Esophagus muscularis mucosa (tissue), 4 donors: Measurements from ENCODE around the gene PRR5L. TPM values are rescaled to one million over a fixed set of nuclear protein-coding genes. Genes with fewer than 3 reads are reported as not detected.

ENCODE experiments used
- DNase-seq: peaks from one replicate; pipeline ENCODE4 v3.0.0-alpha.2; 2017; ENCODE audit errors: extremely low spot score
- H3K27ac ChIP-seq, 4 donors: fragments of 200-600 bp; sonication (generic); replicated peaks in 1 of 4; 1 replicate in 3 of 4; 2 replicates in 1 of 4; pipeline ENCODE4 v1.5.1; 2016 to 2019; ENCODE audit warnings: mild to moderate bottlenecking in 1 of 4
- H3K27me3 ChIP-seq, 4 donors: fragments of 200-600 bp; sonication (generic); one replicate each; pipeline versions ENCODE4 v1.5.1 to v1.6.0; 2016 to 2019
- H3K36me3 ChIP-seq, 4 donors: fragments of 200-600 bp; sonication (generic); one replicate each; pipeline ENCODE4 v1.5.1; 2016 to 2019
- H3K4me1 ChIP-seq, 4 donors: fragments of 200-600 bp; sonication (generic); one replicate each; pipeline ENCODE4 v1.5.1; 2016 to 2019
- H3K4me3 ChIP-seq, 4 donors: fragments of 200-600 bp; sonication (generic); 1 replicate in 2 of 4; 2 replicates in 2 of 4; pipeline ENCODE4 v1.5.1; 2016 to 2019; ENCODE audit warnings: mild to moderate bottlenecking in 4 of 4, moderate library complexity in 1 of 4
- H3K9me3 ChIP-seq, 4 donors: fragments of 200-600 bp; sonication (generic); 1 replicate in 3 of 4; 2 replicates in 1 of 4; pipeline ENCODE4 v1.5.1; 2016 to 2019
- CTCF ChIP-seq, 3 experiments: fragments of 200-600 bp in 2 of 3; fragments of 450-650 bp in 1 of 3; sonication (generic) in 2 of 3; IDR thresholded peaks; one replicate each; pipeline ENCODE4 v1.5.1; 2017 to 2019; ENCODE audit warnings: antibody characterized with exemption in 3 of 3, mild to moderate bottlenecking in 2 of 3, moderate library complexity in 1 of 3
- EP300 ChIP-seq: sonication (generic); formaldehyde crosslinking; IDR thresholded peaks from one replicate; pipeline ENCODE4 v1.6.1; 2017; ENCODE audit warnings: antibody characterized with exemption
- POLR2A ChIP-seq: fragments of 450-650 bp; IDR thresholded peaks from one replicate; pipeline ENCODE4 v1.6.1; 2017; ENCODE audit warnings: antibody characterized with exemption, moderate library complexity, mild to moderate bottlenecking, low read depth
- POLR2AphosphoS5 ChIP-seq, 2 donors: sonication (generic); formaldehyde crosslinking; IDR thresholded peaks; one replicate each; pipeline ENCODE4 v1.6.1; 2017; ENCODE audit warnings: antibody characterized with exemption in 2 of 2
- WGBS: methylation state at CpG from one replicate; pipeline ENCODE4 v1.1.5; 2018; 5-methylcytosine and 5-hydroxymethylcytosine counted together
- intact Hi-C: fragments of 100-400 bp; cut with DNase I; formaldehyde crosslinking; loops from one replicate; pipeline ENCODE4 v1.15.1; 2023
- total RNA-seq, 4 donors: library from RNA; depleted of rRNA; stranded (reverse); fragments of >200 nt; gene quantifications; one replicate each; pipeline versions ENCODE4 v1.1.0 to v1.2.1, GENCODE V29; 2016

PRR5L gene
- total RNA-seq, 4 donors from 2014 or later = 1.7 to 9.6 (median 3.1) TPM

- Histone ChIP-seq H3K4me1 (no peaks in the 10 kb centered on the region), H3K4me3 (no peak overlapping the region), H3K36me3 (no peaks in the 10 kb centered on the region), H3K9me3 (no peaks in the 10 kb centered on the region), H3K27me3 (peaks cover 0 to 16% (median 0%) of the 10 kb centered on the region in 4 donors), H3K27ac (no peak overlapping the region)
- 92% methylated on average over 5 of the region's 5 CpGs for WGBS
- peak; percentile 10 for DNase-seq
- no peak for TF ChIP-seq CTCF (IDR thresholded peaks at IDR 0.05)
- no peak for TF ChIP-seq EP300
- TF ChIP-seq POLR2A = no peak
- no peak for TF ChIP-seq POLR2AphosphoS5 (IDR thresholded peaks at IDR 0.05)
- intact Hi-C loops = no loop called here
Measured at GRCh38 chr11:36343436-36343835, 47.3 kb downstream of the PRR5L start.

- WGBS = 77% methylated on average over 11 of the region's 11 CpGs
- intact Hi-C loops = no loop called here
- no peaks in the 10 kb centered on the region for H3K9me3 ChIP-seq
- peaks cover 0 to 16% (median 0%) of the 10 kb centered on the region in 4 donors for H3K27me3 ChIP-seq
- H3K4me1 ChIP-seq = no peaks in the 10 kb centered on the region
- H3K36me3 ChIP-seq = no peaks in the 10 kb centered on the region
- peak; percentile 80 for DNase-seq
- TF ChIP-seq EP300 = no peak
- no peak for TF ChIP-seq CTCF (IDR thresholded peaks at IDR 0.05)
- TF ChIP-seq POLR2A = no peak
- no peak for TF ChIP-seq POLR2AphosphoS5 (IDR thresholded peaks at IDR 0.05)
- no peak overlapping the region for H3K27ac ChIP-seq
- H3K4me3 ChIP-seq = no peak overlapping the region
Measured at GRCh38 chr11:36345084-36345511, 49.0 kb downstream of the PRR5L start.

DNA sequence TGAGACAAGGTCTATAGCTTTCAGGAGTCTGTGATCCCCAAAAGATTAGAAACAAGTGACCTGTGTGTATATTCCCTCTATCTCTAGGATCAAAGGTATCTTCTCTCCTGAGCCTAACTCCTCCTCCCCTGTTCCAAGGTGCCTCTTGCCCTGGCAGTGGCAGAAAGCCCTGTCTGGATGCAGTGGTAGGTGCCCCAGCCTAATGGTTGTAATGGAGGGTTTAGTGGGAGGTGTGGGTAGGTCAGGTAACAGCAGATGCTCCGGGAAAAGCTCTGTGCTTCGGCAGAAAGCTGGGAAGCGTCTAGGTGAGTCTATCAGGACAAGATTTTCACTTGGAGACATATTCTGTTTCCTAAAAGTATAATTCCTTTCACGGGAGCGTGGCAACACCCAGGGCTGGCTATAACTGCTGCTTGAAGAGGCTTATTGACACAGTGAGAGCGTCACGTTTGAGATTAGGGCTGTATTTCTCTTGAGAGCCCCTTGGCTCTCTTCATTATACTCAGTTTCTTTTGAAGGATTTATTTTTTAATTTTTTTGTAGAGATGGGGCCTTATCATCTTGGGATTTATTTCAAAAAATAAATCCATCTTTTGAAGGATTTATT is 49.5 kb downstream of the PRR5L start:
- Histone ChIP-seq H3K9me3 (no peaks in the 10 kb centered on the region), H3K27me3 (peaks cover 0 to 13% (median 0%) of the 10 kb centered on the region in 4 donors), H3K4me1 (no peaks in the 10 kb centered on the region), H3K27ac (no peak overlapping the region), H3K36me3 (no peaks in the 10 kb centered on the region), H3K4me3 (no peak overlapping the region)
- intact Hi-C loops = no loop called here
- WGBS = 91% methylated on average over 7 of the region's 7 CpGs
- no peak for TF ChIP-seq CTCF (IDR thresholded peaks at IDR 0.05)
- no peak for TF ChIP-seq POLR2AphosphoS5 (IDR thresholded peaks at IDR 0.05)
- no peak for TF ChIP-seq EP300
- TF ChIP-seq POLR2A = no peak
- DNase-seq = peak; percentile 90

DNA sequence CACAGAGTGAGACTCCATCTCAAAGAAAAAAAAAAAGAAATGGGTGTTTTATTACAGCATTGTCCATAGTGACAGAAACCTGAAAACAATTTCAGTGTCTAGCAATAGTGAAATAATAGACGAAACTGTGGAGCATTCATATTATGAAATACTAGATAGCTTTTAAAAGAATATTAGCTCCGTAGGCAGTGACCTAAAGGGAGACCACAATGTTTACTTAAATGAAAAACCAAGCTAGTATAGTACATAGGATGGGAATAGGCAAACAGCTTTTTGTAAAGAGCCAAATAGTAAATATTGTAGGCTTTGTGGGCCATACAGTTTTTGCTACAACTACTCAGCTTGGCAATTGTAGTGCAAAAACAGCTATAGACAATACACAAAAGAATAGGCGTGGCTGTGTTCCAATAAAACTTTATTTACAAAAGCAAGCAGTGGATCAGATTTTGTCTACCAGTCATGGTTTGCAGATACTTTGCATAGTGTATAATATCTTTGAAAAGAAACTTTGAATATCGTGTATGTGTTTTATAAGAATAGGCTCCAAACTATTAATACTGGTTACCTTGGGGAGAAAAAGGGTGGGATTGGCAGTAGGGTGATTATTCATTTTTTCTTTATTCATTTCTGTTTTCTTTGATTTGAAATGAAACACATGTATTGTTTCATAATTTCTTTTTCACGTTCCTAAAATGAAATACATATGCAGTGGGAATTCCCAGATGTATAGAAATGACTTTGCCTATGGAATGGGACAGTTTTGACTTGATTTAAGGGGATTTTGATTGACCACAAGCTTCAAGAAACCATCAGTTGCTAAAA is 50.7 kb downstream of the PRR5L start:
- Histone ChIP-seq H3K4me1 (no peaks in the 10 kb centered on the region), H3K36me3 (no peaks in the 10 kb centered on the region), H3K4me3 (no peak overlapping the region), H3K9me3 (no peaks in the 10 kb centered on the region), H3K27me3 (peaks cover 0 to 3% (median 0%) of the 10 kb centered on the region in 4 donors), H3K27ac (no peak overlapping the region)
- TF ChIP-seq EP300 (no peak), CTCF (IDR thresholded peaks at IDR 0.05) (no peak), POLR2AphosphoS5 (IDR thresholded peaks at IDR 0.05) (no peak), POLR2A (no peak)
- intact Hi-C loops = no loop called here
- DNase-seq = no peak
- WGBS = 86% methylated on average over 5 of the region's 5 CpGs
